ENCODE measurements around the gene MTHFS. TPM values are rescaled to one million over a fixed set of nuclear protein-coding genes. Genes with fewer than 3 reads are reported as not detected.
"Not testable (repeated sequence)": the region's sequence is repeated elsewhere in the genome, so short reads cannot be mapped to it uniquely, and the experiment has no call there.

The MTHFS gene
- total RNA-seq, 1 experiment from 2014 or later = 27.1 TPM

DNA sequence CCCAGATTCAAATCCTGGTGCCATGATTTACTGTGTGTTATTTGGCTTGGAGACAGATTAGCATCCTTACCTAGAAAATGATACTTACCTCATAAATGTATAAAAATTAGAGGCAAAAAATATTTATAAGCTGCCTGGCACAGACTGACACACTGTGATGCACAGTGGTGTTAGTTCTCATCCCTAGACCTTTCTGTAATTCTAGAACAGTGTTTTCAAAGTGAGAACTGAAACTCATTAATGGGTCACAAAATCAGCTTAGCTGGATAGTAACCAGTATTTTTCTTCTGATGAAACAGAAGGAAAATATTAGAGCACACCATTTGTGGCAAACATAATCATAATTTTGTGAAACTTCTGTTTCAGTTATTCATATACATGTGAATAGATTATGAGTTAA, 17.9 kb upstream of the MTHFS start:
- ChIA-PET POLR2A (ENCODE audit: unreplicated experiment) (no interaction called here), CTCF (no interaction called here)
- no peak for DNase-seq
- Histone ChIP-seq H3K4me2 (no peak overlapping the region), H3K4me1 (replicated peaks; ENCODE audit: insufficient read depth) (no peaks in the 10 kb centered on the region), H4K20me1 (ENCODE audit: insufficient read depth) (no peaks in the 10 kb centered on the region), H2AFZ (no peak overlapping the region), H3K36me3 (ENCODE audit: low read depth) (peaks cover 25% of the 10 kb centered on the region), H3K4me3 (no peak overlapping the region), H3K9me3 (ENCODE audit: insufficient read depth, low read depth) (peaks cover 48% of the 10 kb centered on the region), H3K27ac (no peak overlapping the region), H3K9me2 (ENCODE audit: insufficient read depth) (no peaks in the 10 kb centered on the region), H3K79me2 (ENCODE audit: low read depth) (no peaks in the 10 kb centered on the region), H3K27me3 (ENCODE audit: insufficient read depth, low read depth) (no peaks in the 10 kb centered on the region), H3F3A (ENCODE audit: insufficient read depth, low read depth) (no peaks in the 10 kb centered on the region; the same call in 1 of the 2 replicates)
- no TSS peak for BruUV-seq (replicated peaks)
- TF ChIP-seq, protein P1, sequence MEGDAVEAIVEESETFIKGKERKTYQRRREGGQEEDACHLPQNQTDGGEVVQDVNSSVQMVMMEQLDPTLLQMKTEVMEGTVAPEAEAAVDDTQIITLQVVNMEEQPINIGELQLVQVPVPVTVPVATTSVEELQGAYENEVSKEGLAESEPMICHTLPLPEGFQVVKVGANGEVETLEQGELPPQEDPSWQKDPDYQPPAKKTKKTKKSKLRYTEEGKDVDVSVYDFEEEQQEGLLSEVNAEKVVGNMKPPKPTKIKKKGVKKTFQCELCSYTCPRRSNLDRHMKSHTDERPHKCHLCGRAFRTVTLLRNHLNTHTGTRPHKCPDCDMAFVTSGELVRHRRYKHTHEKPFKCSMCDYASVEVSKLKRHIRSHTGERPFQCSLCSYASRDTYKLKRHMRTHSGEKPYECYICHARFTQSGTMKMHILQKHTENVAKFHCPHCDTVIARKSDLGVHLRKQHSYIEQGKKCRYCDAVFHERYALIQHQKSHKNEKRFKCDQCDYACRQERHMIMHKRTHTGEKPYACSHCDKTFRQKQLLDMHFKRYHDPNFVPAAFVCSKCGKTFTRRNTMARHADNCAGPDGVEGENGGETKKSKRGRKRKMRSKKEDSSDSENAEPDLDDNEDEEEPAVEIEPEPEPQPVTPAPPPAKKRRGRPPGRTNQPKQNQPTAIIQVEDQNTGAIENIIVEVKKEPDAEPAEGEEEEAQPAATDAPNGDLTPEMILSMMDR (conservative IDR thresholded peaks at IDR 0.05) = no peak
- no peak for TF ChIP-seq EZH2 (IDR thresholded peaks at IDR 0.05; ENCODE audit: low read depth)
- intact Hi-C loops (cut with micrococcal nuclease; ENCODE audit: unreplicated experiment) = no loop called here

DNA sequence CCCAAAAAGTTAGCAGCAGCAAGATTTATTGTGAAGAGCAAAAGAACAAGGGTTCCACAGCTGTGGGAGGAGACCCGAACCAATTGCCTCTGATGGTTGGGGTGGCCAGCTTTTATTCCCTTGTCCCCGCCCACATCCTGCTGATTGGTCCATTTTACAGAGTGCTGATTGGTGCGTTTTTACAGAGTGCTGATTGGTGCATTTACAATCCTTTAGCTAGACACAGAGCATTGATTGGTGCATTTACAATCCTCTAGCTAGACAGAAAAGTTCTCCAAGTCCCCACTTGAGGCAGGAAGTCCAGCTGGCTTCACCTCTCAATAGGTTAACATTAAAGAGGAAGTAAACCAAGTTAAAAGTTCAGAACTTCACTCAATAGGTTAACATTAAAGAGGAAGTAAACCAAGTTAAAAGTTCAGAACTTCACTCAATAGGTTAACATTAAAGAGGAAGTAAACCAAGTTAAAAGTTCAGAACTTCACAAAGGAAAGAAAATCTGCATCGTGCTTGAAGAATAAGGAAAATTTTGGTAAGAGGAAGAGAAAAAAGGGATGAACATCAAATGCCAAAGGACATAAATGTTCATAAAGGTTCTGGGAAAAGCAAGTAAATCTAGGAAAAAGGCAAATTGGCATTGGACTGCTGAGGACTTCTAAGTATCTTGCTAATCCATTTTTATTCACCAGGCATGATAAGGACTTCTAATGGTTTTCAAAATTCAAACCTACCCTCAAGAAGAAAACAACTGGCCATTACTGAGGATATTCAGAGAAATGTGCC, 12.9 kb upstream of the MTHFS start:
- H3K27ac ChIP-seq; intact Hi-C loops (cut with micrococcal nuclease; ENCODE audit: unreplicated experiment); H3K4me3 ChIP-seq; H4K20me1 ChIP-seq (ENCODE audit: insufficient read depth); H3K79me2 ChIP-seq (ENCODE audit: low read depth); BruUV-seq (replicated peaks); H3K4me2 ChIP-seq; H3K36me3 ChIP-seq (ENCODE audit: low read depth); H3K4me1 ChIP-seq (replicated peaks; ENCODE audit: insufficient read depth); DNase-seq; H3K9me2 ChIP-seq (ENCODE audit: insufficient read depth); H3K27me3 ChIP-seq (ENCODE audit: insufficient read depth, low read depth); H2AFZ ChIP-seq; POLR2A ChIA-PET (ENCODE audit: unreplicated experiment); H3F3A ChIP-seq (ENCODE audit: insufficient read depth, low read depth): not testable (repeated sequence)
- peaks cover 14% of the 10 kb centered on the region for H3K9me3 ChIP-seq (ENCODE audit: insufficient read depth, low read depth)
- CTCF ChIA-PET = interaction anchor here (0.6 kb wide), 1 partner anchor 737 kb away, joined by 3 read pairs; no protein-coding TSS in a partner anchor

DNA sequence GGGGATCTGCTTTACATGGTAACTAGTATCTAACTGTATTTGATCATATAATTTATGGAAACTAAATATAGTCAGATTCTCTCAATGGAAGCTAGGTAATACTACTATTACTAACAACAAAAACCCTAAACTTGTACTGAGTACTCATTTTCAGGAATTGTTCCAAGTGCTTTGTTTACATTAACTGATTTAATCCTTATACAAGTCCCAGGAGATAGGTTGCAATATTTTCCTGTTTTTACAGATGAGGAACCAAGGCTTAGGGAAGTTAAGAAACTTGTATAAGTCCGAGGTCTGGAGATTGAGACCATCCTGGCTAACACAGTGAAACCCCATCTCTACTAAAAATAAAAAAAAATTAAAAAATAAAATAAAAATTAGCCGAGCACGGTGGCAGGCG, 7.5 kb upstream of the MTHFS start:
- ChIA-PET POLR2A (ENCODE audit: unreplicated experiment) (no interaction called here), CTCF (no interaction called here)
- Histone ChIP-seq H3K4me2 (no peak overlapping the region), H3F3A (ENCODE audit: insufficient read depth, low read depth) (peaks cover 1% of the 10 kb centered on the region; the same call in 1 of the 2 replicates), H4K20me1 (ENCODE audit: insufficient read depth) (no peaks in the 10 kb centered on the region), H3K9me2 (ENCODE audit: insufficient read depth) (no peaks in the 10 kb centered on the region), H3K27me3 (ENCODE audit: insufficient read depth, low read depth) (no peaks in the 10 kb centered on the region), H3K79me2 (ENCODE audit: low read depth) (no peaks in the 10 kb centered on the region), H2AFZ (no peak overlapping the region), H3K9me3 (ENCODE audit: insufficient read depth, low read depth) (no peaks in the 10 kb centered on the region), H3K4me3 (no peak overlapping the region), H3K27ac (no peak overlapping the region), H3K36me3 (ENCODE audit: low read depth) (no peaks in the 10 kb centered on the region; the same call in 1 of the 2 replicates), H3K4me1 (replicated peaks; ENCODE audit: insufficient read depth) (peaks cover 6% of the 10 kb centered on the region)
- no peak for DNase-seq
- no peak for TF ChIP-seq EZH2 (IDR thresholded peaks at IDR 0.05; ENCODE audit: low read depth)
- TF ChIP-seq, protein P1 (conservative IDR thresholded peaks at IDR 0.05) = no peak
- intact Hi-C loops (cut with micrococcal nuclease; ENCODE audit: unreplicated experiment) = no loop called here
- BruUV-seq (replicated peaks) = no TSS peak

All from PC-9 (cell line).